ENCODE results near the gene CPNE6.
"Not testable (repeated sequence)": the region's sequence is repeated elsewhere in the genome, so short reads cannot be mapped to it uniquely, and the experiment has no call there.

CPNE6 gene

GRCh38 chr14:24071144-24071697 lies at the start of gene CPNE6:
Gene CPNE6, plus strand, starts transcription at chr14:24071562. Its CDS starts 1,375 bp downstream, at chr14:24072937.
- no peak for DNase-seq (ENCODE audit: low read depth)

DNA sequence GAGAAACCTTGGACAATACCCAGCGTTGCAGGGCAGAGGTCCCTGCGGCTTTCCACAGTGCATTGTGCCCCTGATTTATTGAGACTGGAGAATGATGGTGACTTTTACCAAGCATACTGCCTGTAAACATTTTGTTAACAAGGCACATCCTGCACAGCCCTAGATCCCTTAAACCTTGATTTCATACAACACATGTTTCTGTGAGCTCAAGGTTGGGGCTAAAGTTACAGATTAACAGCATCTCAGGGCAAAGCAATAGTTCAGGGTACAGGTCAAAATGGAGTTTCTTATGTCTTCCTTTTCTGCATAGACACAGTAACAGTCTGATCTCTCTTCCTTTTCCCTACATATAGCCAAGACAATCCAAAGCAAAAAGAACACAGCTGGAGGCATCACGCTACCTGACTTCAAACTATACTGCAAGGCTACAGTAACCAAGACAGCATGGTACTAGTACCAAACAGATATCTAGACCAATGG lies 46.4 kb upstream of the CPNE6 start:
- not testable (repeated sequence) for DNase-seq (ENCODE audit: low read depth)

GRCh38 chr14:24029687-24030086 lies 41.7 kb upstream of the CPNE6 start:
- DNase-seq (ENCODE audit: low read depth), result not testable (repeated sequence)

GRCh38 chr14:24031331-24031730 lies 40.0 kb upstream of the CPNE6 start:
- DNase-seq (ENCODE audit: low read depth), result not testable (repeated sequence)

DNA sequence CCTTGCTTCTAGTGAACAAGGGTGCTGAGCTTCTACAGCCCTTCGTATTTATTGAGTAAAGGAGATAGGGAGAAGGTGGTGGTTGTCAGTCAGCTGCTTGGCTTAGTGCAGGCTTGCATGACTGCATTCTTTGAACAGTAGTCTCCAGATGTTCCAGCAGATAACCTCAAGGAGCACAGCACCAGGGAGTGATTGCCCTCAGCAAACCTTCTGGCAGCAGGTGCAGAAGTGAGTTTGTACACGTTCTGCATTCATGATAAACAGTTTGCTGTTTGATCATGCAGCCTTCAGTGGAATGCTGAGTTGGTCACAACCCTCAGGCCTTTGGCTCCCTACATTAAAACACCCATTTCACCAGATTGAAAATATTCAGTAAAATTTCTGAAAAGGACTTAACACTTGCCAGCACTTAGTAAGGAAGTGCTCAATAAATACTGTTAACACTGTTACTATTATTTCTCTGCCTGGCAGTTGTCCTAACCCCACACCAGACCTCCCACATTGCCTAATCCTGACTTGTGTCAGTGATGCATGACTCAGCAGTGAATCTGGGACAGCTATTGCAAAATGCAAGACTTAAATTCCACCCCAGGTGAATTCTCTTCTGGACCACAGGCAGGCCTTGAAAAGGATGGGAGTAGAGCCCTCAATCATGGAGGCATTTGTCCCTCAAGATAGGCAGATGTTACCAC lies 38.5 kb upstream of the CPNE6 start:
- DNase-seq (ENCODE audit: low read depth), result peak; percentile 89

GRCh38 chr14:24035769-24036168 lies 35.6 kb upstream of the CPNE6 start:
- not testable (repeated sequence) for DNase-seq (ENCODE audit: low read depth)

GRCh38 chr14:24036169-24036962 lies 35.0 kb upstream of the CPNE6 start:
- peak; percentile 76 for DNase-seq (ENCODE audit: low read depth)

DNA sequence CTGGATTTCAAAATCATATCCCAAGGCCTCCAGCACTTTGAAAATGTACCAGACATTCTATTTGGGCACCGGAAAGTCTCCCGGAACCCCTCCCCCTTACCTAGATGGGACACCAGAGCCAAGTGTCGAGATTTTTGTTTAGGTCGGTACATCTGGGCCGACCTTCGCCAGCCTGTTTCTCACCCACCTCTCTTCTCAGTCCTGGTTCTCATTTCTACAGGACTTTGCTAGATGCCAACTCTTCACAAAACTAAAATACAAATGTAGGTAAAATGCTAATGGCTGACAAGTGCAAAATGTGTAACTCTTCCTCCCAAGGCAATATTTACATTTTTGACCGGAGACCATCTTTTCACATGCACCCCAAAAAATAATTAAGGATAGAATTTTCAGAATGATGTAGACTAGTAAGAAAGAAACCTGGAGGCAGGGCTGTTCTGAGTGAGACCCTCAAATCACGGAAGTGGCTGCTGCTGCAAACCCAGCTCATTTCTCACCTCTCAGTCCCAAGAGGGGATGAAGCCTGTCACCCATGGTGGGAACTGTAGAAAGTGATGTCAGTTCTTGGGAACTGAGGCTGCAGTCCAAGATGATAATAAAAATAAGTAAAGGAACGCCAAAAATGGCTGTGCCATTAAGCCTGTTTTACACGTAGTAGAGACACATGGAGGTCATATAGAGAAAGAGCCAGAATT lies 34.3 kb upstream of the CPNE6 start:
- DNase-seq (ENCODE audit: low read depth), result not testable (repeated sequence)

- no peak for DNase-seq (ENCODE audit: low read depth)
These were observed 33.7 kb upstream of the CPNE6 start for GRCh38 chr14:24037658-24038037.

DNA sequence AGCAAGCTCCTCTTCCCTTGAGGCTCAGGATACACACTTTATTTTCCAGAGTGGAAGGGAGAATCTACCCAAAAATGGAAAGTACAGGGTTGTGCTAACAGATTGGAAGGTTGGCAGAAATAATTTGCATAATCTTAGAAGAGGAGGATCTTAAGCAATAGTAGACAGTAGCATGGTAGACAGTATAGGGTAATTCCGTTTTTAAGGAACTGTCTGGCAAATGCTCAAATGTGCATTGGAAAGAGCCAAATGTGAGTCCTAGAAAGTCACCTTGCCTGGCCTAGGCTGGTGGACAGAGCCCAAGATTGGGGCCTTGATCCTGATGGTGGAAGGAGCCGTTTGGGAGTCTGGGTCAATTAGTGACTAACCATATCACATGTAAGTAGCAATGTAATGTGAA lies 32.7 kb upstream of the CPNE6 start:
- no peak for DNase-seq (ENCODE audit: low read depth)

DNA sequence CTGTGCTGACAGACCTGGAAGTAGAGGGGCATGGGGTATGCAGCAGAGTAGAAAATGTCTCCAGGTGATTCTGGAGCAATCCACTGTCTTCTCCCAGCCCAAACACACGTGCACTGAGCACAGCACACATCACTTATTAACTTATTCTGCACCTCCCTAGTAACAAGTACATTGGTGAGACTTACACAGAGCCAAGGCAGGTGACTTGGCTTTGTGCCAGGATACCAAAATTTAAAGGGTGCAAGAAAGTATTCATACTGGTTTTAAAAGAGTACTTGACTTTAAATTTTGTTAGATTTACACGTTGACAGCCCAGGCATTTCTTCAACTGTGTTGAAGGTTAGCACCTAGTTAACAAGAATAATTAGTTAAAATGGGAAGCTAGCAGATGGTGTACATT lies 30.7 kb upstream of the CPNE6 start:
- no peak for DNase-seq (ENCODE audit: low read depth)

GRCh38 chr14:24042746-24043145 lies 28.6 kb upstream of the CPNE6 start:
- no peak for DNase-seq (ENCODE audit: low read depth)

- not testable (repeated sequence) for DNase-seq (ENCODE audit: low read depth)
These were observed 22.4 kb upstream of the CPNE6 start for GRCh38 chr14:24049002-24049401.

GRCh38 chr14:24050753-24051152 lies 20.6 kb upstream of the CPNE6 start:
- not testable (repeated sequence) for DNase-seq (ENCODE audit: low read depth)

- no peak for DNase-seq (ENCODE audit: low read depth)
These were observed 20.1 kb upstream of the CPNE6 start for GRCh38 chr14:24051176-24051788.

GRCh38 chr14:24051789-24052655 lies 19.3 kb upstream of the CPNE6 start, which contains the start of gene CARMIL3:
Gene CARMIL3, plus strand, starts transcription at chr14:24052009. Its CDS starts 145 bp downstream, at chr14:24052154.
- peak; percentile 34 for DNase-seq (ENCODE audit: low read depth)

DNA sequence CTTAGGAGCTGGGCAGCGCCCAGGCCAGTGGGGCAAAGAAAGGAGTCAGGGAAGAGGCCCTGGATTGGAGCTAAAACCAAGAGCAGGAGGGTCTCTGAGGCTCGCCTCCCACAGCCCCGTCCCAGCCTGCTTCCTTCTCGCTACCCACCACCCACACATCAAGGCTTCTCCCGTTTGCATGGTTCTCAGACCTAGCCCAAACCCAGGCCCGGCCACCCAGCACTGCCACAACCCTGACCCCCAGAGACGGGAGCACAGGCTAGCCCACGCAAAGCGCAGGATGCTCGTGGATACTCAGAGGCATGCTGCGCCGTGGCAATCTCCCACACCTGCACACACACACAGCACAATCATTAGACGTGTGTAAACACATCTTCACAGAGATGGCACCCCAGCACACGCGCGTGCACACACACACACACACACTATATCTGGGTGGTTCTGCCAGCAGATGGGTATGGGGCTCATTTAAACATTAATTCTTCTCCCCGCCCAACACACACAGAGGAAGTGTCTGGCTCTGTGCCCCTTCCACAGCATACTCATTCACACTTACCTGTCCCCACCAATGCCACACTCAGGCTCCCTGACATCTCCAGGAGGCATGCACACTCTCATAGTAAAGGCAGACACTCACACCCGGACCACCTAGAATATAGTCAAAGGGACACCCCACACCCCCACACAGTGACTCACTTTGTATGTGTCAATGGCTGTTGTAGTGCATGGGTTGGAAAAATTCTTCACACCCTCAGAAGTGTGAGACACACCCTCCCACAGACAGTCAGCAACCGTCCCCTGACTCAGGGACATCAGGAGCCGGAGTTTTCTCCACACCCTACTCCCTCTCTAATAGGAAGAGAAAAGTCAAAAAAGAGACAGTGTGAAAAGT lies 18.5 kb upstream of the CPNE6 start:
- no peak for DNase-seq (ENCODE audit: low read depth)

- no peak for DNase-seq (ENCODE audit: low read depth)
These were observed 17.6 kb upstream of the CPNE6 start for GRCh38 chr14:24053548-24054323.

DNA sequence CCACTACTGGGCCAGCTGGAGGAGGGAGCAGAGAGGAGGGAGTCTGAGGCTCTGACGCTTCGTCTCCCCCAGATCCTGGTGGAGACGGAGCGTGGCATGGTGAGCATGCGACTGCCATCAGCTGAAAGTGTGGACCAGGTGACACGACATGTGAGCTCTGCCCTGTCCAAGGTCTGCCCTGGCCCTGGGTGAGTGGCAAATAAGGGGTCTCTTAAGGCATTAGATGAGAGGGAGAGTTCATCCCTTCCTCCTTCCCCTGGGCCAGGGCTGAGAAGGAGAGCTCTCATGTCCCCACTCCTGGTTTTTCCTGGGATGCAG lies 17.1 kb upstream of the CPNE6 start:
- no peak for DNase-seq (ENCODE audit: low read depth)

Data from fibroblast of gingiva (primary cell).